IPS DF 19.7 (cell line): ENCODE measurements around the gene FMN2.
"Not testable (repeated sequence)": the region's sequence is repeated elsewhere in the genome, so short reads cannot be mapped to it uniquely, and the experiment has no call there.

Source experiments
- DNase-seq: peaks from one replicate; pipeline ENCODE4 v3.0.0-alpha.2; 2013; ENCODE audit warnings: low read depth, low spot score

Gene FMN2

DNA sequence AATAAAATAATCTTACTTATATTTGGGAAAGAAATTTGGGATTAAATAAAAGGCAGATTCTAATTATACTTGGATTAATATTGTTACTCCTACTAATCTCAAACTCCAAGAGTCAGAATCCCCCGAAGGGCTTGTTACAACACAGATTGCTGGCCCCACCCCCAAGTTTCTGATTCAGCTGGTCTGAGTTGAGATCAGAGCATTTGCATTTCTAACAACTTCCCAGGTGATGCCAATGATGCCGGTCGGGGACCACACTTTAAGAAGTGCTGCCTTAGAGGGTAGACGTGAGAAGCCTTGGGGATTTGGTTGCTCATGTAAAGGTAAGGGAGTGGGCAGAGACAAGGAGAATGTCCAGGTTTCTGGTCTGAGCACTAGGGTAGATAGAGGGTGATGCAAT lies 47.2 kb downstream of the FMN2 start:
- no peak for DNase-seq

DNA sequence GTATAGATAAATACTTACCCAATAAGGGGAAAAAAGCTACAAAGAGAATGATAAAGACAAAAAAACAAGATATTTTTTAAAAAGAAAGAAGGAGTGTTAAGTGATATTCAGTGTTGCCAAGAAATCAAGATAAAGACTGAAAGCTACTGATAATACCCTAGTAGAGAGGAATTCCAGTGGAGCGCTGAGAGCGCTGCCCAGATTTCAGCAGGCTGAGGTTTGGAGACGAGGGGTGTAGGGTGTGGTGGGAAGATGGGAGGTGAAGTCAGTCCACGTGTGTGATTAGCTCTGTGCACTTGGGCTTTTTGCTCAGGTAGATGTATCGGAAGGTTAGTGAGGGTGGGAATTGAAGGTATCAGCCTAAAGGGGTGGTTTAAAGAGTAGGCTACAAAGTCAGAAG lies 47.8 kb downstream of the FMN2 start:
- no peak for DNase-seq

DNA sequence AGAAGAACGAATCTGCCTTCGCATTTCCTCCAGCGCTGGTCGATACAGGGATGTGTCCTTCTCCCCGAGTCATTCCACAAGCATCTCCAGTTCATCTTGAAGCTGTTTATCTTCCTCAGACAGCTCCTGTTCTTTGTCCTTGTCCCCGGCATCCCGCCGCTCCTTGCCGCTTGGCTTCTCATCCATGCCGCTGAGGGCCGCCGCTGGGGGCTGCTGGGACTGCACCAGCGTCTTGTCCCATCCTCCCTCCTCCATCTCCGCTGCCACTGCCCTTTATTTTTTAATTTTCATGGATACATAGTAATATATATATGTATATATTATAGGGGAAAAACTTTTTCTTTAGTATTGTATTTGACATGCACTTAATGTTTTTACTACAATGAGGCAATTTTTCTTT lies 53.4 kb downstream of the FMN2 start:
- no peak for DNase-seq

DNA sequence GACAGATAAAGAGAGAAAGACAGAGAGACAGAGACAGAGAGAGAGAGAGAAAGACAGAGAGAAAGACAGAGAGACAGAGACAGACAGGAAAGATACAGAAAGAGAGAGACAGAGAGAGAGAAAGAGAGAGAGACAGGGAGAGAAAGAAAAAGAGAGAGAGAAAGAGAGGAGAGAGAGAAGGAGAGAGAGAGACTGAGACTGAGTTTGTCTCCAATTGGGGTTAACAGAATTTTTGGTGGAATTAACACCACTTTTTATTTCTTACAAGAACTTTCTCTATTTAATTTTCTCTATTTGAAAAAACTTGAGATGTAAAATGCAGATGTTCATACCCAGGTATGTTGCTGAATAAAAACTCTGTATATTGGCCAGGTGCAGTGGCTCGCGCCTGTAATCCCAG lies 56.6 kb downstream of the FMN2 start:
- no peak for DNase-seq

DNA sequence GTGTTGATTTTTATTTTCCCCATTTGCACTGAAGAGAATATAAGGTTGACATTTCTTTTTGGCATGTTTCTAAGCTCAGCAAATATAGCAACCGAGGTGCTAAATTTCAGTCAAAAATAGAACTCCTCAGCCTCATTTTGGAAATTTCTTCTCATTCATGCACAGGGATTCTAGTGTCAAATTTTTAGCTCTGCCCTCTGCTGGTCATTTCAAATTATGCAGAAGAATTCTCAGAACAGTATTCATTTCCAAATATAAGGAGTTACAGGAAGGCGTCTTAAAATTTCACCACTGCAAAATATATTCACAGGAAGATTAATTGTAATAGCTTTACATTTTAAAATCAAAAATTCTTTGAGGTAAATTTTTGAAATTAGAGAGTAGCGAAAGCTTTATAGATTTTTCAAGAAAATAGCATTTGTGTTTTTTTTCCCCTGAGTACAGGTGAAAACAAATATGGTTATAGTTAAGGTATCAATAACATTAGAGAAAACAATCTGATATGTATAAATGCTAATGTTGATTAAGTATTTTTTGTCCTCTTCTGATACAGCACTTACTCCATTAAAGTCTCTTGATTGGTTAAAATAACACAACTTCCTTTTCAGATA lies 57.9 kb downstream of the FMN2 start:
- DNase-seq = no peak

DNA sequence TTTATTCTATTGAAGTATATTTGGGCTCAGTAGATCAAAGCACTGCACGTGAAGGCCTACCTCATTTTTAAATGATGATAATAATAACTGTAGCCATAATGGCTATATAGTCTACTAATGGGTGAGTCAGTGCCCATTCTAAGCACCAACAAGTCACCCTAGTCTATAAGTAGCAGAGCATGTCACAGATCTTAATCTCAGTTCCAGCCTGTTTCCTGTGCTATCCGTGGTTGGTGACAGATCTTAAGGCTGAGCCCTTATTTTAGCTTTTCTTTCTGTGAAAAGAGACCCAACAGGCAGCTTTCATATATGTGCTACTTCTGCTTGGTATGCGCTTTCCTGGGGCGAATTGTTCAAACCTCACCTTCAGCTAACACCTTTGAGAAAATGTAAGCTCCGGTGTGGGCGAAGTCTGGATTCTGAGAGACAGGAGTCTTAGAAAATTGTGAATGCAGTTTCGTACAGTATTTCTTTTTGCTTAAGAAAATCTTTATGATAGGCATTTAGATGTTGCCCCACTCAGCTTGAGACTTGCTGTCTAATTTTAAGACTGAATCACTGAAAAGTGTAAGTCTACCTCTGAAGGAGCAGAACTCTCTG lies 59.6 kb downstream of the FMN2 start:
- no peak for DNase-seq

DNA sequence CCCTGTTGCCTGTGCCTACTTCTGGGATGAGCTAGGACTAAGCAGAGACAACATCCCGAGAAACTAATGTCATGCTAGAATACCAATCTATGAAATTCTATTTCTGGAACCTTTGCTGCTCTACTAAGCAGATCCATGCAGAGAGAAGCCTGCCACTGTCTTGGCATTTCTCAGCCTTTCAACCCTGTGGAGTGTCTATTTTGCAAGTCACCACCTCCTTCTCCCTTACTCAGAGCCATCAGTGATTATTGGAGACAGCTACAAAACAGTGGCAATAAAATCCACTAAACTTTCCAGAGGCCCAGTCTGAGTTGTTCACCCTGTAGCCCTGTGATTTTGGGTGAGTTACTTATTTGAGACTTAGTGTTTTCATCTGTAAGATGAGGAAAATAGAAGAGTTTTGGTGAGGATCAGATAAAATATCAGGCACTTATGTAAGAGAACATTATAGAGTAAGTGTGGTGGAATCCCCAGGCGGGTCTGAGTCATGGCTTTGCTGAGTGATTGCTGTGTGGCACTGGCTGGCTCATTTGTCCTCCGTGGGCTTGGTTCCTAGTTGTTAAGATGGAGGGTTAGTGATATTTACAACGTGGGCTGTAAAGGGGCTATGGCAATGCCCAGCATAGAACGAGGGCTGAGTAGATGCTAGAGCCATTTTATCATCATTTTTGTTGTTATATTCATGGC lies 61.1 kb downstream of the FMN2 start:
- DNase-seq = no peak

DNA sequence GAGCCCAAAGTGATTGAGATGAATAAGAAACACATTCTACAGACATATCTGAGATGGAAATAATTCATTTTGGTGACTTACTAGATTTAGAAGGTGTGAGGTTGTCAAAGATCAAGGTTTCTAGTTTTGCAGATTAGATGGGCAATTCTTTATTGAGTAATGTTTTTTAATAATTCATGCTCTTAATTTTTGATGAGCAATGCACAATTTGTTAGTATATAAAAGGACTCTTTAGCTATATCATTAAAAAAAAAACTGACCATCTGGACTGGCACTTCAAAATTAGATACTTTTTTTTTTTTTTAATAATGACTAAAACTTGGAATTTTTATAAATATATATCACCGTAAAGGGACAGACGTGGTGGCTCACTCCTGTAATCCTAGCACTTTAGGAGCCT lies 63.9 kb downstream of the FMN2 start:
- DNase-seq = no peak

DNA sequence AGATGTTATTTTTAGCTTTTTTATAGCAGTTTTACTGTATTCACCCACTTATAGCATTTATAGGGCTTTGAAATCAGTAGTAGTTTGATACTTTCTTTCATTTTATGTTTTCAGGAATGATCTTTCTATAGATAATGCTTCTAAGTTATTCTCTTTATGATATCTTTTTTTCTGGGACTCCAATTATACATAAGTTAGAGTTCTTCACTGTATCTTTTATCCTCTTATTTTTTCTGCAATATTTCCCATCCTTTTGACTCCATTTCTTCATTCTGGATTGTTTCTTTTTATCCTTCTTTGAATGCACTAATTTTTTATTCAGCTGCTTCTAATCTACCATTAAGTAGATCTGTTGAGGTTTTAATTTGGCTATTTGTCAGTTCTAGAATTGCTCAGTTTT lies 73.1 kb downstream of the FMN2 start:
- DNase-seq = no peak

DNA sequence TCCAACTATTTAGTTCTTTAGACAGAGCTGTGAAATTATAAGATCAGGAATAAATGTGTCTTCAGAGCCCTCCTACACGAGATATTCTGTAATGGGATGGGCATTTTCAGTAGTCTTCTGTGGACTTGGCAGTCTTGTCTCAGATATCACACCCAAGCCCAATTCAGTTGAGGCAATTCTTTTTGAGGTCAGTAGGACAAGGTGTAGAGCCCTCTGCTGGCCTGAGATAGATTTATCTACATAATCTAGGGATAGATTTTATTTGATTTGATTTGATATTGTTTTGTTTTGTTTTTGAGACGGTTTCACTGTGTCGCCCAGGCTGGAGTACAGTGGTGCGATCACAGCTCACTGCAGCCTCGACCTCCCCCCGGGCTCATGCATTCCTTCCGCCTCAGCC lies 77.5 kb downstream of the FMN2 start:
- DNase-seq = no peak

DNA sequence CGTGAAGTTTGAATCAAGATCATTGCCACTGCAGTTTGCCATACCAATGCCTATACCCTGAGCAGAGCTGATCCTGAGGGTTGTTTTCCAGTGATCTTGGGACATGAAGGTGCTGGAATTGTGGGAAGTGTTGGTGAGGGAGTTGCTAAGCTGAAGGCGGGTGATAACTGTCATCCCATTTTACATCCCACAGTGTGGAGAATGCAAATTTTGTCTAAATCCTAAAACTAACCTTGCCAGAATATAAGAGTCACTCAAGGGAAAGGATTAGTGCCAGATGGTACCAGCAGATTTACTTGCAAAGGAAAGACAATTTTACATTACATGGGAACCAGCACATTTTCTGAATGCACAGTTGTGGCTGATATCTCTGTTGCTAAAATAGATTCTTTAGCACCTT lies 78.6 kb downstream of the FMN2 start:
- DNase-seq = no peak

DNA sequence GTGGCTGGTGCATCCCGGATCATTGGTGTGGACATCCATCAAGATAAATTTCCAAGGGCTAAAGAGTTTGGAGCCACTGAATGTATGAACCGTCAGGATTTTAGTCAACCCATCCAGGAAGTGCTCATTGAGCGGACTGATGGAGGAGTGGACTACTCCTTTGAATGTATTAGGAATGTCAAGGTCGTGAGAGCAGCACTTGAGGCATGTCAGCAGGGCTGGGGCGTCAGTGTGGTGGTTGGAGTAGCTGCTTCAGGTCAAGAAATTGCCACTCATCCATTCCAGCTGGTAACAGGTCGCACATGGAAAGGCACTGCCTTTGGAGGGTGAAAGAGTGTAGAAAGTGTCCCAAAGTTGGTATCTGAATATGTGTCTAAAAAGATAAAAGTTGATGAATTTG lies 79.1 kb downstream of the FMN2 start:
- DNase-seq = no peak

DNA sequence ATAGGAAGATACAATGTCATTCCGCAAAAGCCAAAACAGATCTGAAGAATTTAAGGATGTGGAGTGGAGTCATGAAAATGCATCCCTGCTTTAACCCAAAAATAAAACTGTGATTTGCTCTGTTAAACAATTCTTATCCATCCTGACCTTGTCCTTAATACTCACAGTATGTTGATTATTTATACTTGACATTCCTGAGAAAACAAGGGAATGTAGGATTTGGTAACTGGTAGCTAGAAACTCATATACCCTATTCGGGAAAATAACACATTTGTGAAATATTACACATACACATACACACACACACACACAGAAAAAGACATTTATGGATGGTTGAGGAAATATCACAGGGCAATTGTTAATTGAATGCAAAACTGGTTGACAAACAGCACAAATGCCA lies 80.2 kb downstream of the FMN2 start:
- no peak for DNase-seq

DNA sequence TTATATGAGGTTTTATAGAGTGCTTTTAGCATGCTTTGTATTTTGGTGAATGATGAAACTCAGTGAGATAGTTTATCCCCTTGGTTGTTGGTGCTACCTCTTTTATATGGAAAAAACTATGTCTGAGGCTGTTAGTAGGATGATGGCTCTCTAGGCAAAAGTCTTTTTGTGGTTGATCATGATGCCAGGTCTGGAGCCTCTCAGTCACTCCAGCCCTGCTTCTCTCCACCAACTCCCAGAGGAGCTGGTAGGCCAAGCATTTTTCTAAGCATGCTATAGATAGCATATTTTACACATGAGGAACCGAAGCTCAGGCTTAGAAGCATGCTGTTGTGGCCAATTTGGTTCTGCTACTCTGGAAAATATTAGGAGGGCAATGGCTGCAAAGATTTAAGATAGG lies 82.2 kb downstream of the FMN2 start:
- no peak for DNase-seq

DNA sequence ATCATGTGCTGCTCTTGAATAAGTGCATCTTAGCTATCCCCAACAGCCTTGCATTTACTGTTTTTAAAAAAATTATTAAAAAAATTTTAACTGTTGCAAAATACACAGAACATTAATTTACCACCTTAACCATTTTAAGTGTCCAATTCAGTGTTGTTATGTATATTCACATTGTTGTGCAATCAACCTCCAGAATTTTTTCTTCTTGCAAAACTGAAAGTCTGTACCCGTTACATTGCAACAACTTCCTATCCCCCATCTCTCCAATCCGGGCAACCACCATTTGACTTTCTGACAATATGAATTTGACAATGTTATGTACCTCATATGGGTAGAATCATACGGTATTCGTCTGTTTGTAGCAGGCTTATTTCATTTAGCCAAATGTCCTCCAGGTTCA lies 83.1 kb downstream of the FMN2 start:
- DNase-seq = no peak

DNA sequence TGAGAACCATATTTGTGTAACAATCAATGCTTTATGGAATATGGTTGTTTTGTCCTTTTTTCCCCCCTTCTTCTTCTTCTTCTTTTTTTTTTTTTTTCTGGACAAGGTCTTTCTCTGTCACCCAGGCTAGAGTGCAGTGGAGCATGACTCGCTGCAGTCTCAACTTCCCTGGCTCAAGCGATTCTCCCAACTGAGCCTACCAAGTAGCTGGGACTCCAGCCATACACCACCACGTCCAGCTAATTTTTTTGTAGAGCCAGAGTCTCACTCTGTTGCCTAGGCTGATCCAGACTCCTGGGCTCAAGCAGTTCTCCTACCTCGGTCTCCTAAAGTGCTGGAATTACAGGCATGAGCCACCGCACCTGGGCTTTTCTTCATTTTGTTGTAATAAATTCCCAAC lies 86.7 kb downstream of the FMN2 start:
- no peak for DNase-seq

DNA sequence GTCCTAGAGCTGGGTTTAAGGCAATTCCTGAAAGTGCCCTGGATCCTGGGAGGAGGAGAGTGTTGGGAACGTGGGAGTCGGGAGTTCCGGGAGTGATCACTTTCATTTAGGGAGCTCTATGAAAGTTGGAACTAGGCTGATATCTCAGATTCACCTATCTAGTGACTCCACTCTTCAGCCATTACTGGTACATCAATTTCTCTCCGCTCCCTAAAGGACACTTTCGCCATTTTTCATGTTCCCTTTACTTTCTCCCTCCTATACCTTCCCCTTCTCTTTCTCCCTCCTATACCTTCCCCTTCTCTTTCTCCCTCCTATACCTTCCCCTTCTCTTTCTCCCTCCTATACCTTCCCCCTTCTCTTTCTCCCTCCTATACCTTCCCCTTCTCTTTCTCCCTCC lies 93.0 kb downstream of the FMN2 start:
- not testable (repeated sequence) for DNase-seq

DNA sequence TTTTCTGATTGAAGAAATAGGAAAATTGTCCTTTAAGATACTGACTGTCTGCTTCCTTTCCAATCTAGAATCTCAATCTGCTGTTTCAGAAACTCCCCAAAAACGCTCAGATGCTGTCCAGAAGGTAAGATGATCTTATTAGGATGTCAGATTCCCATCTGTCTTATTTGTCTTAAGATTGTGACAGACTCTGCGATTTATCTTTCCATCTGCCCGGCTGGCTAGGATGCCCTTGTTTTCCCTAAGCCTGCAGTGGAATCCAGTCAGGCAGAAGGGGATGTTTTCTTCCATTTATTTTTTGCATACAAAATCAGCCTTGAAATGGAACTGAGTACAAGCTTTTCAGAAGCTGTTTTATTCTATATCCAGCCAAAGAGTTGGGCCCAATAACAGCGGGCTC lies 96.5 kb downstream of the FMN2 start:
- DNase-seq = no peak

DNA sequence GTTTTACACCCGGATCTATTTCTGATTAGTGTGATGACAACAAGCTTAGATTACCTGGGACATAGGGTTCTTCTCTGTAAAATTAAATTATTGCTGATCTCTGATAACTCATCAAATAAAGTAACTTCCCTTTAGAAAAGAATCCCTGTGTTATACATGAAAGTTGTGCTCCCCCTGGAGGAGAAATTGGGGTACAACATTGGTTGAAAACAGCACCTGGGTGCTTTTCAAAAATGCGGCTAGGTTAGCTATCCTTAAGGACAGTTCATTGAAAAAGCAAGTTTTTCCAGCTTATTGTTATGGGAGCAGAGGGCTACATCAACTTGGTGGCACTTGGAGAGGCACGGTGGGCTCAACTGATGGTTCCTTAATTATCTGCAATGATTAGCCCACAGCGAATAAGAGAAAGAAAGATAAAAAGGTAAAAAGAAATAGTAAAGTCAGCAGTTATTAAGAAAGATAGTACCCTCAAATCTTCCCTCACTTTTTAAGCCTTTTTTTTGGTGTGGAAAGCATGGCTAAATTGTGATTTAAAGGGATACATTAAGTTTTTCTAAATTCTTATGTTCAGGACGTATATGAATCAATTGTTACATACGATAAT lies 97.8 kb downstream of the FMN2 start:
- DNase-seq = no peak

DNA sequence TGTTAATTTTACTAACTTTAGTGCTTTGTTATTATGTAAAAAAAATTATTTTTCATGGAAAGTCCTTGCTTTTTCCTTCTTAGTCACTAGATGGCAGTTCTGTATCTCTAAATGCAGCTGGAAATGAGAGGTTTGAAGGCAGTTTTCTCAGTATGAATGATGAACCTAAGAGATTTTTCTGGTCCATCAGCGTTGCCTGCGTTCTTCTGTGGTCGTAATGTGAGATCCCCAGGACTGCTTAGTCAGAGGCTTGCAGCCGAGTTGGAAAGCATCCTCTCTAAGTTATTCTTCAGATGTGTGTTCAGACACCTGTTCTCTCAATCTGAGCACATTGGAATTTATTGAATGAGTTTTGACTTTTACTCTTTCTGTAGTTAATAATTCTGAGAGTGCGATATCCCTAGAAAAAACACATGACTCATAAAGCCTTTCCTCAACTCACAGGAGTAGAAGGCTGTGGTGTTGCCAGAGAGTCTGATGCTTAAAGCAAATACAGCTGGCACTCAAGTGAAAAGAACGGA lies 99.3 kb downstream of the FMN2 start:
- no peak for DNase-seq

DNA sequence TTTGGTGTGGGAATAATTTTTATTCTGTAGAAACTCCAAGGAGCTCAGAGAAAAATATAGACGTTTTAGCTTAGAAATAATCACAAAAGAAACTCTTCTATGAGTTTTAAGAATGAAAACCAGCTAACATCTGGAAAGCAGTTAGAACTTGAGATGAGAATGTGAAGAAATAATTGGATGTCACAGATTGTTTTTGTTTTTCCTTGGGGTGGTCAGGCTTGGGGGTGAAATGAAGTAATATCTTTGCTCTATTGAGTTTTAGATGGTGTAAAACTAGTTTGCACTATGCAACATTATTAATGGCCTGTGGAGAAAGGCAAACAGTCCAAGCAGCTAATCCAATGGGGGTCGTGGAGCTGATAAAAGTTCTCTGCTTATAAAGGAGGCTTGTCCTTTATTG lies 101.2 kb downstream of the FMN2 start:
- no peak for DNase-seq

DNA sequence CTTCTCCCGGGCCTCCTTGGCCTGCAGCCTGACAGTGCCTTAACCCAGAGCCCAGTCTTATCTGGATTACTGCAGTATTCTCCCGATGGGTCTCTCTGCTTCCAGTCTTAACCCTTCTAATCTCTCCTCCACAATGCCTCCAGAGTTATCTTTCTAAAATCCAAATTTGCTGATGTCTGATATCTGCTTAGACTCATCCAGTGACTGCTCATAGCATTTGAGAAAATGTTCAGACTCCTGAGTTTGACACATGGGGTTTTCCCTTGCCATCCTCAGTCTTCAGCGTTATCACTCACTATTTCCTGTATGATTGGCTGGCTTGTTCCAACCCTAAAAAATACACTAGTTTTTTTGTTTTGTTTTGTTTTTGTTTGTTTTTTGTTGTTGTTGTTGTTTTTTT lies 102.0 kb downstream of the FMN2 start:
- DNase-seq = no peak

DNA sequence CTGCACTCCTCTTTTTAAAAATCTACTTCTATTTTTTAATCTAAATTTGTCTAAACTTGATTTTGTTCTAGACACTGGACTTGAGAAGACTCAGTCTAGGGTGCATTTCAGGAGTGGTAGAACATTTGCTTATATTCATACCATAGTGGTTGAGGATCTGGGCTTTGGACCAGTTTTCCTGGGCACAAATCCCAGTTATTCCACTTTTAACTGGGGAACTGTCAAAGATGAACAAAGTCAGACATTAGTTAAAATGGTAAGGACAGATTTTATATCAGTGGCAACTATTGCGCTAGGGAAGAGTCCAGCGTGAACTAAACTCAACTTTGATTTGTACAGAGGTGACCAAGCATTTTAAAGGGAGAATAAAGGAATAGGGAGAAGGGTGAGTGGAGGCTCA lies 102.4 kb downstream of the FMN2 start:
- DNase-seq = no peak
